ENCODE data around the gene ARHGAP24. TPM values are rescaled to one million over a fixed set of nuclear protein-coding genes. Genes with fewer than 3 reads are reported as not detected.

ARHGAP24 gene
- total RNA-seq, 1 experiment from 2014 or later: 1.3 TPM

- CTCF ChIA-PET: no interaction called here
- H3K9me3 ChIP-seq (ENCODE audit: control insufficient read depth in 1 of 2, insufficient read depth in 1 of 2, low read depth in 1 of 2, low read length in 2 of 2): no peaks in the 10 kb centered on the region
Measured at GRCh38 chr4:85675076-85676049, 200.4 kb downstream of the ARHGAP24 start.

More at GRCh38 chr4:85675076-85676049, 200.4 kb downstream of the ARHGAP24 start:
- TF ChIP-seq EGR1 (IDR thresholded peaks at IDR 0.05; ENCODE audit: low read depth) (no peak), CTCF (IDR thresholded peaks at IDR 0.05 in 2 of 3, conservative IDR thresholded peaks at IDR 0.05 in 1 of 3; ENCODE audit: borderline replicate concordance in 1 of 3, insufficient read depth in 1 of 3, low read depth in 2 of 3, low read length in 2 of 3) (no peak), TCF7L2 (IDR thresholded peaks at IDR 0.05; ENCODE audit: borderline replicate concordance, extremely low read depth, insufficient read depth, insufficient read length) (no peak)
- H3K4me1 ChIP-seq (ENCODE audit: control insufficient read depth in 1 of 2, insufficient read depth in 2 of 2, low read length in 2 of 2): no peaks in the 10 kb centered on the region
- ChIA-PET POLR2A (no interaction called here), RAD21 (ENCODE audit: low non-redundant PET in 1 of 2, low total read pairs in 2 of 2, uncharacterized antibody in 2 of 2, unreplicated experiment in 2 of 2) (no interaction called here)
- DNase-seq (ENCODE audit: low read depth, low spot score): no peak
- no peaks in the 10 kb centered on the region for H3K9me2 ChIP-seq (ENCODE audit: insufficient read depth)
- BruUV-seq (replicated peaks): no TSS peak
- no peaks in the 10 kb centered on the region for H3K79me2 ChIP-seq (ENCODE audit: insufficient read depth, low read length)
- H3K4me3 ChIP-seq (replicated peaks in 1 of 2; ENCODE audit: low read depth in 1 of 2, low read length in 2 of 2): no peak overlapping the region
- H3K27ac ChIP-seq (ENCODE audit: low read depth, low read length): no peak overlapping the region
- H3K4me2 ChIP-seq (ENCODE audit: low read length): no peak overlapping the region
- H3K27me3 ChIP-seq (ENCODE audit: insufficient read depth, low read length): no peaks in the 10 kb centered on the region
- no peaks in the 10 kb centered on the region for H4K20me1 ChIP-seq (ENCODE audit: insufficient read depth)
- H3K9ac ChIP-seq (ENCODE audit: low read length): no peak overlapping the region
- H2AFZ ChIP-seq (ENCODE audit: low read depth, low read length, poor library complexity, severe bottlenecking): no peak overlapping the region
- ATAC-seq: no peak
- no peaks in the 10 kb centered on the region for H3K36me3 ChIP-seq (ENCODE audit: control insufficient read depth in 1 of 2, insufficient read depth in 2 of 2, low read length in 2 of 2)
- intact Hi-C loops (cut with micrococcal nuclease): no loop called here
